ENCODE results near the gene IBTK. TPM values are rescaled to one million over a fixed set of nuclear protein-coding genes. Genes with fewer than 3 reads are reported as not detected.

The IBTK gene
- total and polyA plus RNA-seq, 2 of the 8 experiments (the other 6 are each of a cell fraction or from before 2014, with no cell fraction given), result 4.6 to 24.2 TPM

Small RNA genes within 50 kb of the gene (small RNA-seq; reads per million reads assigned to genes)
- not detected for gene RNU6-130P (ENCODE audit: insufficient read depth)

Other genes with a start within 250 kb of the IBTK start
- 28.4 and 29.5 TPM in 2 replicates for gene TPBG, start 116.1 kb upstream of the IBTK start, total RNA-seq (2021; fragmentation: NEBNext Ultra II Directional; extraction: Animal tissue kit (Norgen Biotek cat#: 25700))
- 33.6 and 44.1 TPM in 2 replicates for gene TPBG, start 116.1 kb upstream of the IBTK start, polyA plus RNA-seq (2011; rRNA removed)

Data from H1 (cell line).